OCI-LY1 (cell line): ENCODE data around the gene COA6.

ENCODE experiments used
- EZH2 ChIP-seq: fragments of 200-600 bp; sonication (generic), shearing (Covaris generic); IDR thresholded peaks from 2 replicates; pipeline ENCODE4 v1.8.0; 2017; ENCODE audit warnings: borderline replicate concordance, mixed run types, mild to moderate bottlenecking, antibody characterized with exemption, low read length, moderate library complexity, mixed read lengths
- TF ChIP-seq, protein P1 (sequence below): fragments of 200-600 bp; sonication (generic), shearing (Covaris generic); IDR thresholded peaks from 2 replicates; pipeline ENCODE4 v1.5.1; 2017; ENCODE audit warnings: mild to moderate bottlenecking, antibody characterized with exemption, low read length, moderate library complexity, mixed read lengths

DNA sequence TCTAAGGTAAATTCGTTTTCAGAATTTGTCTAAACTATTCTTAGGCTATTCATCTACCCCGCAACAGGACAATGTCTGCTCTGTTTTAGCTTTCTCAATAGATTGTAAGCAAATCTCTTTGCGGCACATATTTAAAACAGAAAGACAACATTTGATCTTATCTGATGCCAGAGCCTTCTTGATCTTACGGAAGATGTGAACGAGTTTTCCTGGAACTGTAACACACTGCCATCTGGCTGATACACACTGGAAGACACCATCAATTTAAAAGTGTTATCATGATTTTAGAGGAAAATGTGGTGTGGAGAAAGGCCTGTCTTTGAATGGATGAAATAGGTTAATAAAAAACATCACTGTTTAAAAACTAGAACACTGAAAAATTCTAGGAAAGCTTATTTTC lies 36.1 kb downstream of the COA6 start:
- TF ChIP-seq, protein P1, sequence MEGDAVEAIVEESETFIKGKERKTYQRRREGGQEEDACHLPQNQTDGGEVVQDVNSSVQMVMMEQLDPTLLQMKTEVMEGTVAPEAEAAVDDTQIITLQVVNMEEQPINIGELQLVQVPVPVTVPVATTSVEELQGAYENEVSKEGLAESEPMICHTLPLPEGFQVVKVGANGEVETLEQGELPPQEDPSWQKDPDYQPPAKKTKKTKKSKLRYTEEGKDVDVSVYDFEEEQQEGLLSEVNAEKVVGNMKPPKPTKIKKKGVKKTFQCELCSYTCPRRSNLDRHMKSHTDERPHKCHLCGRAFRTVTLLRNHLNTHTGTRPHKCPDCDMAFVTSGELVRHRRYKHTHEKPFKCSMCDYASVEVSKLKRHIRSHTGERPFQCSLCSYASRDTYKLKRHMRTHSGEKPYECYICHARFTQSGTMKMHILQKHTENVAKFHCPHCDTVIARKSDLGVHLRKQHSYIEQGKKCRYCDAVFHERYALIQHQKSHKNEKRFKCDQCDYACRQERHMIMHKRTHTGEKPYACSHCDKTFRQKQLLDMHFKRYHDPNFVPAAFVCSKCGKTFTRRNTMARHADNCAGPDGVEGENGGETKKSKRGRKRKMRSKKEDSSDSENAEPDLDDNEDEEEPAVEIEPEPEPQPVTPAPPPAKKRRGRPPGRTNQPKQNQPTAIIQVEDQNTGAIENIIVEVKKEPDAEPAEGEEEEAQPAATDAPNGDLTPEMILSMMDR = no peak
- no peak for TF ChIP-seq EZH2
